GM21576 (cell line): ENCODE measurements around the gene EEA1.
"Not testable (repeated sequence)": the region's sequence is repeated elsewhere in the genome, so short reads cannot be mapped to it uniquely, and the experiment has no call there.

Source experiments
- ATAC-seq: cut with Tn5 transposase; IDR thresholded peaks from one replicate; pipeline ENCODE4 v1.9.1; 2021; ENCODE audit warnings: mild to moderate bottlenecking, moderate library complexity; ENCODE audit not compliant: unreplicated experiment

The EEA1 gene

GRCh38 chr12:92753976-92754885 lies 174.9 kb downstream of the EEA1 start:
- ATAC-seq = no peak

GRCh38 chr12:92749691-92750090 lies 179.4 kb downstream of the EEA1 start:
- ATAC-seq = not testable (repeated sequence)

- ATAC-seq = no peak
Measured at GRCh38 chr12:92747151-92747550, 181.9 kb downstream of the EEA1 start.

- ATAC-seq = no peak
Measured at GRCh38 chr12:92745856-92746550, 183.1 kb downstream of the EEA1 start.

- ATAC-seq = no peak
Measured at GRCh38 chr12:92743026-92743425, 186.1 kb downstream of the EEA1 start.

- ATAC-seq = no peak
Measured at GRCh38 chr12:92740411-92740810, 188.7 kb downstream of the EEA1 start.

- ATAC-seq = no peak
Measured at GRCh38 chr12:92739113-92739512, 190.0 kb downstream of the EEA1 start.

- ATAC-seq = no peak
Measured at GRCh38 chr12:92737855-92738850, 190.9 kb downstream of the EEA1 start.

GRCh38 chr12:92736605-92737004 lies 192.5 kb downstream of the EEA1 start:
- no peak for ATAC-seq

GRCh38 chr12:92735131-92735721 lies 193.9 kb downstream of the EEA1 start:
- no peak for ATAC-seq

- no peak for ATAC-seq
Measured at GRCh38 chr12:92733661-92734060, 195.4 kb downstream of the EEA1 start.

- no peak for ATAC-seq
Measured at GRCh38 chr12:92733181-92733580, 195.9 kb downstream of the EEA1 start.

GRCh38 chr12:92732716-92733115 lies 196.4 kb downstream of the EEA1 start:
- ATAC-seq = no peak

- no peak for ATAC-seq
Measured at GRCh38 chr12:92732216-92732615, 196.9 kb downstream of the EEA1 start.

- no peak for ATAC-seq
Measured at GRCh38 chr12:92730758-92731157, 198.3 kb downstream of the EEA1 start.

GRCh38 chr12:92729773-92730305 lies 199.3 kb downstream of the EEA1 start:
- no peak for ATAC-seq

- ATAC-seq = no peak
Measured at GRCh38 chr12:92726850-92727249, 202.2 kb downstream of the EEA1 start.

GRCh38 chr12:92722897-92723296 lies 206.2 kb downstream of the EEA1 start:
- ATAC-seq = no peak

- no peak for ATAC-seq
Measured at GRCh38 chr12:92721656-92722055, 207.4 kb downstream of the EEA1 start.

GRCh38 chr12:92721130-92721529 lies 208.0 kb downstream of the EEA1 start:
- ATAC-seq = no peak
